Measurements from ENCODE around the gene TAGLN3. TPM values are rescaled to one million over a fixed set of nuclear protein-coding genes. Genes with fewer than 3 reads are reported as not detected.

TAGLN3 gene
- total RNA-seq = 1 to 10 TPM in 1 of 4 donors, under 1 TPM in 1, not detected in 2; 0.22 to 2.6 TPM

DNA sequence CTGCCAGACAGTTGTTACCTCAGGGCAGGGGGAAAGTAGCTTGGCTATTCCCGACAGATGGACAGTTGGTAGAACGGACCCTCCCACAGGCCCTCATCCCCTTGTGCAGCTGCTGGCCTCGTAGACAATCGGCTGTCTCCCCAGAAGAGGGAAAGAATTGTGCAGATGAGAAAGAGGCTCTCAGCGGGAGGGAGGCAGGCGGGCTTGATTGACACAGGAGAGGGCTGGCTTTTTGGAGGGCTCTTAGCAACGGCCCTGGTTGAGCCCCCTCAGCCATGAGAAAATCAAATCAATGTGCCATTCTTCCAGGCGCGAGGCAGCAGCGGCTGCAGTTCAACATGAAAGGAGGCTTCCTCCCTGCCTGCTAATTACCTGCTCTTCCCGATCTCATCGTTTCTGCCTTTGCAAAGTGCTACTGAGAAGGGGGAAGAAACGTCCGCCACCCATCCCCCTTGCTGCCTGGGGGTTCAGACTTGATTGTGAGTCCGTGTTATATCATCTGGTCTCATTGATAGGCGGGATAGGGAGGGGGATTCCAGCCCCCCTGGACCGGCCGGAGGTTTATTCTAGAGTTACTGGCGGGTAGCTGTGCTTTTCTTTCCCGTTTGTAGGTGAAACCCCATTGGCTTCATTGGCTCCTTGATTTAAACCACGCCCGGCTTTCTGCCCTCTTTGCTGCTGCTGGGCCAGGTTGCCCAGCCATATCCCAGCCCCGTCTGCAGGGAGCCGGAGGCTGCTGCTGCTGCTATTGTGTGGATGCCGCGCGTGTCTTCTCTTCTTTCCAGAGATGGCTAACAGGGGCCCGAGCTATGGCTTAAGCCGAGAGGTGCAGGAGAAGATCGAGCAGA, at the start of gene TAGLN3:
TSS of gene TAGLN3 (plus strand) at position 287 of the 848 bp plus-strand sequence. CDS start at position 788, 501 bp downstream.
- peak in 1 of 2 donors; percentile 40 for TF ChIP-seq POLR2A (IDR thresholded peaks at IDR 0.05)
- TF ChIP-seq, protein P1, sequence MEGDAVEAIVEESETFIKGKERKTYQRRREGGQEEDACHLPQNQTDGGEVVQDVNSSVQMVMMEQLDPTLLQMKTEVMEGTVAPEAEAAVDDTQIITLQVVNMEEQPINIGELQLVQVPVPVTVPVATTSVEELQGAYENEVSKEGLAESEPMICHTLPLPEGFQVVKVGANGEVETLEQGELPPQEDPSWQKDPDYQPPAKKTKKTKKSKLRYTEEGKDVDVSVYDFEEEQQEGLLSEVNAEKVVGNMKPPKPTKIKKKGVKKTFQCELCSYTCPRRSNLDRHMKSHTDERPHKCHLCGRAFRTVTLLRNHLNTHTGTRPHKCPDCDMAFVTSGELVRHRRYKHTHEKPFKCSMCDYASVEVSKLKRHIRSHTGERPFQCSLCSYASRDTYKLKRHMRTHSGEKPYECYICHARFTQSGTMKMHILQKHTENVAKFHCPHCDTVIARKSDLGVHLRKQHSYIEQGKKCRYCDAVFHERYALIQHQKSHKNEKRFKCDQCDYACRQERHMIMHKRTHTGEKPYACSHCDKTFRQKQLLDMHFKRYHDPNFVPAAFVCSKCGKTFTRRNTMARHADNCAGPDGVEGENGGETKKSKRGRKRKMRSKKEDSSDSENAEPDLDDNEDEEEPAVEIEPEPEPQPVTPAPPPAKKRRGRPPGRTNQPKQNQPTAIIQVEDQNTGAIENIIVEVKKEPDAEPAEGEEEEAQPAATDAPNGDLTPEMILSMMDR (IDR thresholded peaks at IDR 0.05) = no peak

DNA sequence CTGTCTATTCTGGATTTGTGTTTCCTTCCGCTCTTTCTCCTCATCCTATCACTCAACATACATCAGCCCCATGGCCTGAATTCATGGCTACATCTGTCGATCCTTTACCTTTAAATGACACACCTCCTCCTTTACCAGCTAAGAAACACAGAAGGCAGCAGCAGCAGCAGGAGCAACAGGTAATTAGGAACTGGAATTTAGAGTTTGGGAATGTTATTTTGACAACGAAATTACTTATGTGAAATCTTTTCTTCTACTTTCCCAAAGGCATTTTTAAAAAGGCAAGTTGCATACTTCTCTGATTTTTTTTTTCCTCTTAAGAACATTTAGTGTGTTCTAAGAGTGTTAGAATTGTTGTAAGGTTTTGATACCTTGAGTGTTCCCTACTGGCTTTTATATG, 49.0 kb upstream of the TAGLN3 start:
- Histone ChIP-seq H3K9me3 (no peaks in the 10 kb centered on the region), H3K27ac (no peak overlapping the region), H3K27me3 (no peaks in the 10 kb centered on the region), H3K4me3 (replicated peaks in 1 of 3) (no peak overlapping the region), H3K36me3 (no peaks in the 10 kb centered on the region), H3K4me1 (peaks cover 0 to 3% of the 10 kb centered on the region in 2 donors)
- TF ChIP-seq, protein P1 (IDR thresholded peaks at IDR 0.05) = no peak
- TF ChIP-seq POLR2A (IDR thresholded peaks at IDR 0.05) = no peak
- DNase-seq = no peak
- intact Hi-C loops (cut with DNase I) = no loop called here
- 63% methylated on average over 3 of the region's 3 CpGs for WGBS, 2 donors

More for the DNA sequence above, at the start of gene TAGLN3:
- H3K4me1 ChIP-seq = peaks cover 4 to 6% of the 10 kb centered on the region in 2 donors
- H3K9me3 ChIP-seq = no peaks in the 10 kb centered on the region
- WGBS, 2 donors = 8 to 9% methylated on average over 28 to 30 of the region's 30 CpGs
- H3K27ac ChIP-seq = no peak within 1 kb of the TSS
- H3K27me3 ChIP-seq = no peaks in the 10 kb centered on the region
- peak; percentile 52 to 55 for DNase-seq
- peak within 1 kb of the TSS; percentile 14 to 36 (median 25) for H3K4me3 ChIP-seq (replicated peaks in 1 of 3)
- no peaks in the 10 kb centered on the region for H3K36me3 ChIP-seq
- intact Hi-C loops (cut with DNase I) = no loop called here

DNA sequence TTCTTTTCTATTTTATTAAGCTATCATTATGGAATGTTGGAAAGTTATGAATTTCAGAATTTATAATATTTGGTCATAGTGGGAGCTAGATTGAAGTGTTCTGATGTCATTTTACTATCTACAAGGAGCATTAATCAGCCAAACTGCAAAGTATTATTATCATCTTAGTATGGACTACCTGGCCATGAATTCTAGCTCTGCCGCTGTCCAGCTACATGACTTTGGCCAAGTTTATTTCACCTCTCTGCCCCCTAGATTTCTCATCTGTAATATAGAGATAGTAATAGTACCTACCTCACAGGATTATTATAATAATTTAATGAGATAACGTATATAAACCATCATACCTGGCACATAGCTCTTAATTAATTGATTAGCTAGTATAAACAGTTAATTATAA, 47.7 kb upstream of the TAGLN3 start:
- H3K4me1 ChIP-seq = peaks cover 0 to 3% of the 10 kb centered on the region in 2 donors
- no peak overlapping the region for H3K27ac ChIP-seq
- H3K4me3 ChIP-seq (replicated peaks in 1 of 3) = no peak overlapping the region
- DNase-seq = no peak
- 90 to 94% methylated on average over 2 of the region's 2 CpGs for WGBS, 2 donors
- intact Hi-C loops (cut with DNase I) = no loop called here
- TF ChIP-seq, protein P1 (IDR thresholded peaks at IDR 0.05) = no peak
- no peak for TF ChIP-seq POLR2A (IDR thresholded peaks at IDR 0.05)
- H3K9me3 ChIP-seq = no peaks in the 10 kb centered on the region
- no peaks in the 10 kb centered on the region for H3K36me3 ChIP-seq
- no peaks in the 10 kb centered on the region for H3K27me3 ChIP-seq

DNA sequence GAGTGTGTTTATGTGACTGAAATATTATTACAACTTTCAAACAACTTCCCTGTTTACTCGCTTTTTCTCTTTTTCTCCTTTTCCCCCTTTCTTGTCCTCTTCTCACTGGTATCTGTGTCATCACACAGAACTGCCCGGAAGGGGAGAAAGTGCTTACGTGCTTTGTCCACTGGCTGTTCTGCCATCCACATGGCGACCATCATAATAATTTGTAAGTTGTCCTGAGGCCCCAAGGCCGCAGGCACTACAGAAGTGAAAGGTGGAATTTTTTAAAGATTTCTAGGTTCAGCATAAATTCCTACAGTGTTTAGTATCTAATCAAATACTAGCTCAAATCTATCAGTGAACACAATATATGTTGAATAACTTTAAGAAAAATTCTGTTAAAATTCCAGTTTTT, 46.6 kb upstream of the TAGLN3 start:
- no peak for TF ChIP-seq POLR2A (IDR thresholded peaks at IDR 0.05)
- TF ChIP-seq, protein P1 (IDR thresholded peaks at IDR 0.05) = no peak
- peaks cover 0 to 3% of the 10 kb centered on the region in 2 donors for H3K4me1 ChIP-seq
- no peaks in the 10 kb centered on the region for H3K36me3 ChIP-seq
- DNase-seq = no peak
- WGBS, 2 donors = 94 to 97% methylated on average over 5 of the region's 5 CpGs
- intact Hi-C loops (cut with DNase I) = no loop called here
- no peaks in the 10 kb centered on the region for H3K27me3 ChIP-seq
- no peaks in the 10 kb centered on the region for H3K9me3 ChIP-seq
- H3K27ac ChIP-seq = no peak overlapping the region
- H3K4me3 ChIP-seq (replicated peaks in 1 of 3) = no peak overlapping the region

DNA sequence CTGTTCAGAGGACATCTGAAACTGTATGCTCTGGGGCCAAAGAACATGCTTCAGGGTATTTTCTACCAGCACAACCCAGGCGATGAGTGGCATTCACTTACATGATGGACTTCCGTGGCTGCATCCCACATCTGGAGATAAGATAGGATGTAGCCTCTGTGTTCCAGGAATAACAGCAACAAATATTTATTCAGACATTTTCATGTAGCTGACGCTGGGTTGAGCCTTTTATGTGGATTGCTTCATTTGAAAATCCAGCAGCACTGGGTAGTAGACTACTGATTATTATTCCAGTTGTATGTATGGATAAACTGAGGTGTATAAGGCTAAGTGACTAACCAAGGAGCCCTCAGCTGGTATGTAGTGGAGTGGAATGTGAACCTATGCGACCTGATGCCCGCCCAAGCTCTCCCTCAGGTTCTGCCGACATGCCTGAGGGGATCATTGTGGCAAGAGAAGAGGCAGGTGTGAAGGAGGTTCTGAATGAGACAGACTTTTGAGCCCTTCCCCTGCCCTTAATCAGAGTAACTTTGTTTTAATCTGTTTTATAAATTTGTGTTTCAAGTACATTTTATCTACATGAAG, 45.8 kb upstream of the TAGLN3 start:
- intact Hi-C loops (cut with DNase I) = no loop called here
- H3K4me1 ChIP-seq = peaks cover 3% of the 10 kb centered on the region in 2 donors
- WGBS, 2 donors = 86 to 92% methylated on average over 6 of the region's 6 CpGs
- no peaks in the 10 kb centered on the region for H3K36me3 ChIP-seq
- no peaks in the 10 kb centered on the region for H3K27me3 ChIP-seq
- H3K4me3 ChIP-seq (replicated peaks in 1 of 3) = no peak overlapping the region
- no peak for DNase-seq
- H3K27ac ChIP-seq = no peak overlapping the region
- H3K9me3 ChIP-seq = no peaks in the 10 kb centered on the region
- TF ChIP-seq, protein P1 (IDR thresholded peaks at IDR 0.05) = no peak
- no peak for TF ChIP-seq POLR2A (IDR thresholded peaks at IDR 0.05)
